NCI-H2029 treated with DMSO at 0.1 percent for 48 hours (cell line): ENCODE measurements around the gene DHRS4L2.
"Not testable (repeated sequence)": the region's sequence is repeated elsewhere in the genome, so short reads cannot be mapped to it uniquely, and the experiment has no call there.

Experiments
- DNase-seq: peaks from one replicate; lab custom pipeline; 2025; lab: John Stamatoyannopoulos, UW

Gene DHRS4L2

DNA sequence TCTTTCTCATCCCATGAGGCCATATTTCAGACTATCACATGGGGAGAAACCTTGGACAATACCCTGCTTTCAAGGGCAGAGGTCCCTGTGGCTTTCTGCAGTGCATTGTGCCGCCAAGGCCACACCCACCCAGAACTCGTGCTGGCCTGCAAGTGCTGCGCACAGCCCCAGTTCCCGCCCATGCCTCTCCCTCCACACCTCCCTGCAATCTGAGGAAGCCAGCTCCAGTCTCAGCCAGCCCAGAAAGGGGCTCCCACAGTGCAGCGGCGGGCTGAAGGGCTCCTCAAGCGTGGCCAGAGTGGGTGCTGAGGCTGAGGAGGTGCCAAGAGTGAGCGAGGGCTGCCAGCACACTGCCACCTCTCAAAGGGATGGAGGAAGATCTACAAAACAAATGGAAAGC, 15.6 kb upstream of the DHRS4L2 start:
- DNase-seq = not testable (repeated sequence)

DNA sequence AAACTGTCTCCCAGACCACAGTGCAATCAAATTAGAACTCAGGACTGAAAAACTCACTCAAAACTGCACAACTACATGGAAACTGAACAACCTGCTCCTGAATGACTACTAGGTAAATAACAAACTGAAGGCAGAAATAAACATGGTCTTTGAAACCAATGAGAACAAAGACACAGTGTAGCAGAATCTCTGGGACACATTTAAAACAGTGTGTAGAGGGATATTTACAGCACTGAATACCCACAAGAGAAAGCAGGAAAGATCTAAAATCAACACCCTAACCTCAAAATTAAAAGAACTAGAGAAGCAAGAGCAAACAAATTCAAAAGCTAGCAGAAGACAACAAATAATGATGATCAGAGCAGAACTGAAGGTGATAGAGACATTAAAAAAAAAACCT, 14.7 kb upstream of the DHRS4L2 start:
- not testable (repeated sequence) for DNase-seq

- not testable (repeated sequence) for DNase-seq
Measured at GRCh38 chr14:23977208-23977607, 11.5 kb upstream of the DHRS4L2 start.

DNA sequence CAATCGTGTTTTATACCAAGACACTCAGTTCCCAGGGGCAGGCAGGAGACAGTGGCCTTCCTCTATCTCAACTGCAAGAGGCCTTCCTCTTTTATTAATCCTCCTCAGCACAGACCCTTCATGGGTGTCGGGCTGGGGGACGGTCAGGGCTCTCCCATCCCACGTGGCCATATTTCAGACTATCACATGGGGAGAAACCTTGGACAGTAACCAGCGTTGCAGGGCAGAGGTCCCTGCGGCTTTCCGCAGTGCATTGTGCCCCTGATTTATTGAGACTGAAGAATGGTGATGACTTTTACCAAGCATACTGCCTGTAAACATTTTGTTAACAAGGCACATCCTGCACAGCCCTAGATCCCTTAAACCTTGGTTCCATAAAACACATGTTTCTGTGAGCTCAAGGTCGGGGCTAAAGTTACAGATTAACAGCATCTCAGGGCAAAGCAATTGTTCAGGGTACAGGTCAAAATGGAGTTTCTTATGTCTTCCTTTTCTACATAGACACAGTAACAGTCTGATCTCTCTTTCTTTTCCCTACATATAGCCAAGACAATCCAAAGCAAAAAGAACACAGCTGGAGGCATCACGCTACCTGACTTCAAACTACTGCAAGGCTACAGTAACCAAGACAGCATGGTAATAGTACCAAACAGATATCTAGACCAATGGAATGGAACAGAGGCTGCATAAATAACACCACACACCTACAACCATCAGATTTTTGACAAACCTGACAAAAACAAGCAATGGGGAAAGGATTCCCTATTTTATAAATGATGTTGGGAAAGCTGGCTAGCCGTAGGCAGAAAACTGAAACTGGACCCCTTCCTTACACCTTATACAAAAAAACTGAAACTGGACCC, 6.5 kb upstream of the DHRS4L2 start:
- DNase-seq = not testable (repeated sequence)

DNA sequence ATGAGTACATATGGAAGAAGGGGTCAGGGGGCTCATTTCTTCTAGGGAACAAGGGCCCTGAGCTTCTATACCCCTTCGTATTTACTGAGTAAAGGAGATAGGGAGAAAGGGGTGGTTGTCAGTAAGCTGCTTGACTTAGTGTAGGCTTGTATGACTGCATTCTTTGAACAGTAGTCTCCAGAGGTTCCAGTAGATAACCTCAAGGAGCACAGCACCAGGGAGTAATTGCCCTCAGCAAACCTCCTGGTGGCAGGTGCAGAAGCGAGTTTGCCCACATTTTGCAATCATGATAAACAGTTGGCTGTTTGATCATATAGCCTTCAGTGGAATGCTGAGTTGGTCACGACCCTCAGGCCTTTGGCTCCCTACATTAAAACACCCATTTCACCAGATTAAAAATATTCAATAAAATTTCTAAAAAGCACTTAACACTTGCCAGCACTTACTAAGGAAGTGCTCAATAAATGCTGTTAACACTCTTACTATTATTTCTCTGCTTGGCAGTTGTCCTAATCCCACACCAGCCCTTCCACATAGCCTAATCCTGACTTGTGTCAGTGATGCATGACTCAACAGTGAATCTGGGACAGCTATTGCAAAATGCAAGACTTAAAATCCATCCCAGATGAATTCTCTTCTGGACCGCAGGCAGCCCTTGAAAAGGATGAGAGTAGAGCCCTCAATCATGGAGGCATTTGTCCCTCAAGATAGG, 3.7 kb upstream of the DHRS4L2 start:
- DNase-seq = no peak

DNA sequence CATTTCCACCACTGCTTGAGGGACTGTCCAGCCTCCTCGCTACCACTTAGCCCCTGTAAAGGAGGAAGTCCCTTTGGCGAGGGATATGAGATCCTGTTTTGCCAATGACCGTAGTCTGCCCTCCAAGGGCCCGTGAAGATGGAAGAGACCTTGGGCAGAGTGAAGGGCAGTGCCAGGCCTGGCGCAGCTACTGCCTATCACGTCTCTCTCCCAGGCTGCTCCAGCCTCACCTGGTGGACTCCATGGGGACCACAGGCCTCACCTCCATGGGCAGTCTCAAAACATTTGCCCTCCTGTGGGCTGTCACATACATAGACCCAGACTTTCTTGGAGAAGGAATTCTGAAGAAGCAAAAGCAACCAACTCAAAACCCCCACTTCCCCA, 514 bp upstream of the DHRS4L2 start:
- DNase-seq = not testable (repeated sequence)

DNA sequence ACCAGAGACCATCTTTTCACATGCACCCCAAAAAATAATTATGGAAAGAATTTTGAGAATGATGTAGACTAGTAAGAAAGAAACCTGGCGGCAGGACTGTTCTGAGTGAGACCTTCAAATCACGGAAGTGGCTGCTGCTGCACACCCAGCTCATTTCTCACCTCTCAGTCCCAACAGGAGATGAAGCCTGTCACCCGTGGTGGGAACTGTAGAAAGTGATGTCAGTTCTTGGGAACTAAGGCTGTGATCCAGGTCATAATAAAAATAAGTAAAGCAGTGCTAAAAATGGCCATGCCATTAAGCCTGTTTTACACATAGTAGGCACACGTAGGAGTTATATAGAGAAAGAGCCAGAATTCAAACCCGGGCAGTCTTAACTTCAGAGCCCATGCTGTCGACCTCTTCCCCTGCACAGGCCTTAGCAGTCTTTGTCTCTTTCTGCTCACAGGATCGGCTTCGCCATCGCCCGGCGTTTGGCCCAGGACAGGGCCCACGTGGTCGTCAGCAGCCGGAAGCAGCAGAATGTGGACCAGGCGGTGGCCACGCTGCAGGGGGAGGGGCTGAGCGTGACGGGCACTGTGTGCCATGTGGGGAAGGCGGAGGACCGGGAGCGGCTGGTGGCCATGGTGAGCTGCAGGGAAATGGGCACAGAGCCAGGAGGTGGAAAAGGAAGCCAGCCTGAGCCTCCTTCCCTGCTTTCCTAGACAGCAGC, 1.2 kb downstream of the DHRS4L2 start:
- peak; percentile 35 for DNase-seq

GRCh38 chr14:23990961-23991360, 2.2 kb downstream of the DHRS4L2 start:
- DNase-seq = not testable (repeated sequence)

DNA sequence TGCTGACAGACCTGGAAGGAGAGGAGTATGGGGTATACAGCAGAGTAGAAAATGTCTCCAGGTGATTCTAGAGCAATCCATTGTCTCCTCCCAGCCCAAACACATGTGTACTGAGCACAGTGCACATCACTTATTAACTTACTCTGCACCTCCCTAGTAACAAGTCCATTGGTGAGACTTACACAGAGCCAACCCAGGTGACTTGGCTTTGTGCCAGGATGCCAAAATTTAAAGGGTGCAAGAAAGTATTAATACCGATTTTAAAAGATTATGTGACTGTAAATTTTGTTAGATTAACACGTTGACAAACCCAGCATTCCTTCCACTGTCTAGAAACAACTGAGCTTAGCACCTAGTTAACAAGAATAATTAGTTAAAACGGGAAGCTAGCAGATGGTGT, 4.3 kb downstream of the DHRS4L2 start:
- not testable (repeated sequence) for DNase-seq

- not testable (repeated sequence) for DNase-seq
Measured at GRCh38 chr14:23996009-23996408, 7.3 kb downstream of the DHRS4L2 start.

DNA sequence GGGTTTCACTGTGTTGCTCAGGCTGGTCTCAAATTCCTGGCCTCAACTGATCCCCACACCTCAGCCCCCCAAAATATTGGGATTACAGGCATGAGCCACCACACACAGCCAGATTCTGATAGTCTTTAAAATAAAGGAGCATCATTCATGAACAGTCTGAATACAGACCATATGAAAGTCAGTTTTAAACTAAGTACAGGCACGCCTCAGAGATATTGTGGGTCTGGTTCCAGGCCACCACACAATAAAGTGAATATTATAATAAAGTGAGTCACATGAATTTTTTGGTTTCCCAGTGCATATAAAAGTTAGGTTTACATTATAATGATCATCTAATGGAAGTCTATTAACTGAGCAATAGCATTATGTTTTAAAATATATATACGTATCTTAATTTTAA, 8.1 kb downstream of the DHRS4L2 start:
- DNase-seq = not testable (repeated sequence)

GRCh38 chr14:23999640-24000039, 10.9 kb downstream of the DHRS4L2 start:
- not testable (repeated sequence) for DNase-seq

- DNase-seq = not testable (repeated sequence)
Measured at GRCh38 chr14:24001078-24001477, 12.3 kb downstream of the DHRS4L2 start.

- not testable (repeated sequence) for DNase-seq
Measured at GRCh38 chr14:24001679-24002078, 12.9 kb downstream of the DHRS4L2 start.

DNA sequence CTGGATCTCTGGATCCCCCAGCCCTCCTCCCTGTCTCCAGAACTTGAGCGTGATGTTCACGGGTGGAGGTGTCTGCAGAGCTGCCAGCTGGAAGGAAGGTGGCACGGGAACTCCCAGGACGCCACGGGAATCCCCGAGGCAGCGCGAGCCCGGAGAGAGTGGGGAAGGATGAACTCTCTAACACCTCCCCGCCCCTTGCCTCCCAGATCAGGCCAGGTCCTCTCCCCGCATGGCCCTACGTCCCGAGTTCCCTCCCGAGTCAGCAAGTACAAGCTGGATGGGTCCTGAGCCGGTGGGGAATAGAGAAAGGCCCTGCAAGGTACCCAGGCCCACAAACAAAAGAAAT, 17.7 kb downstream of the DHRS4L2 start:
- not testable (repeated sequence) for DNase-seq

DNA sequence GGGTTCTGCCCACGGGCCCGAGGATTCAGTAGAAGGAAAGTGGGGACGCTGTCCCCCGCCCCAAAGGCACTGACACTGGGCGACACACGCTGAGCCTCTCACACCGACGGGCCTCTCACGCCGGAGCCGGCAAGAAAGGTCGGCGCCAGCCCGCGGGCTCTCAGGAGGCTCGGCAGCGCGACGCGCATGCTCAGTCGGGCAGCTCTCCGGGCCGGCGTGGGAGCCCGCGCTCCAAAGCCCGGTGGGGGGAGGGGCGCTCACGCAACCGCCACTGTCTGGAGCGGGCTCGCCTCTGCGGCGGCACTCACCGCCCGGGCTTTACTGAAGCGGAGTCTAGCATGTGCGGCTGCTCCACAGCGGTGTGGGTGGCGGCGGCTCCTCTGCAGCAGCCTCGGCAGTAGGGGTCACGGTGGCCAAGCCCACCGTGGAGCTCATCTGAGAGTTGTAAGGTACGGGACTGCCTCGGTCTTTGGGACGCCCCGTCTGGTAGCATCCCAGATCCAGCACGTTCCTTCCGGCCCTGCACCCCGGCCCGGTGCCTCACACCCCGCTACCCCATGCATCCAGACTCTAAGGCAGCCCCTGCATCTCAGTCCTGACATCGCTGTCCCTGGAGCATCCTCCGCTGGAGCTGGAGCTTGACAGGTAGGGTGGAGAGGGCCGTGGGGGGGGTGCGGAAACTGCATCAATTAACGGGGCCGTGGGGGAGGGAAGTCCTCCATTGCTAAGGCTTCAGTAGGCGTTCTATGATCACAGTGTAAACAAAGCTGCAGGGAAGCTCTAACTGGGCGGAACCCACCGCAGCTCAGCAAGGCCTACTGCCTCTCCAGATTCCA, 18.3 kb downstream of the DHRS4L2 start:
- DNase-seq = not testable (repeated sequence)

DNA sequence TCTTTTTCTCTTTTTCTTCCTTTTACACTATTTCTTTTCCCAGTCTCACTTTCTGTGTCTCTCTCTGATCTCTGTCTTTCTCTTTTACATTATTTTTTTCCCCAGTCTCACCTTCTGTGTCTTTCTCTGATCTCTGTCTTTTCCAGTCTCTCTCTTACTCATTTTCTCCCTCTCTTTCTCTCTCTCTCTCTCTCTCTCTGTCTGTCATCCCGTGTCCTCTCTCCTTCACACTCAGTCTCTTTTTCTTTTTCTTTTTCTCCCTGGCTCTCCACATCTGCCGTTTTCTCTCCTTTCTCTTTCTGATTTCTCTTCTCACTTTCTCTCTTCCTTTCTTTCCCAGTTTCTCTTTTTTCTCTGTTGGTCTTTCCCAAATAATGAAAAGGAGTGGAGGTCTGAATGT, 22.3 kb downstream of the DHRS4L2 start:
- DNase-seq = no peak

DNA sequence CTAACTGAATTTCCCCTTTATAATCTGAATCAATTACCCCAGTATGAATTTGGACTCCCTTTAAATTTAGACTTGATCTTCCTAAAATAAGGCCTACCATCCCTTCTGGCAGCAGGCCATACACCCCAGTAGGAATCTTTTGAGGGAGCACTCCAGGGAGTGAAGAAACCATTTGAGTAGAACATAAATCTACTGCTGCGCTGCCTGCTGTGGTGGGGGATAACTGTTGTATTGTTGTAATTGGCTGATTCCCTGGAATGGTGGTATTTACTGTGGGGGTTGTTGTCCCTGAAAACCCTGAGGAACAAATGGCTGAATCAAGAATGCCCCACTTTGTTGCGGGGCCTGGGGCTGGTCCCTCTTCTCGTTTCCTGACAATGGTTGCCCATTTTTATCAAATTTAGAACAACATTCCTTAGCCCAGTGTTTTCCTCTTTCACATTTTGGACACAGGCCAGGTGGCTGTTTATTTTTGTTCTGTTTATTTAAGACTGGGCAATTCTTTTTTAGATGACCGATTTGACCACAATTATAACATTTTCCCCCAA, 24.1 kb downstream of the DHRS4L2 start:
- not testable (repeated sequence) for DNase-seq

- DNase-seq = peak; percentile 82
Measured at GRCh38 chr14:24013654-24014514, 25.2 kb downstream of the DHRS4L2 start.

DNA sequence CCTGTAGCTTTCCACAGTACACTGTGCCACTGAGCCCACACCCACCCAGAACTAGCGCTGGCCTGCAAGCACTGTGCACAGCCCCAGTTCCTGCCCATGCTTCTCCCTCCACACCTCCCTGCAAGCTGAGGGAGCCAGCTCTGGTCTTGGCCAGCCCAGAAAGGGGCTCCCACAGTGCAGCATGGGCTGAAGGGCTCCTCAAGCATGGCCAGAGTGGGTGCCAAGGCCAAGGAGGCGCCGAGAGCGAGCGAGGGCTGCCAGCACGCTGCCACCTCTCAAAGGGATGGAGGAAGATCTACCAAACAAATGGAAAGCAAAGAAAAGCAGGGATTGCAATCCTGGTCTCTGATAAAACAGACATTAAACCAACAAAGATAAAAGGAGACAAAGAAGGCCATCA, 27.0 kb downstream of the DHRS4L2 start:
- not testable (repeated sequence) for DNase-seq
